ENCODE measurements around the gene GNPDA1. TPM values are rescaled to one million over a fixed set of nuclear protein-coding genes. Genes with fewer than 3 reads are reported as not detected.
"Not testable (repeated sequence)": the region's sequence is repeated elsewhere in the genome, so short reads cannot be mapped to it uniquely, and the experiment has no call there.

Gene GNPDA1
- 10 to 100 TPM; 43.4 to 70.2 (median 60.1) TPM for polyA plus RNA-seq (ENCODE audit: insufficient read length in 4 of 4)

GRCh38 chr5:142012792-142013388 lies at the start of gene GNPDA1:
GNPDA1 (minus strand) TSS chr5:142013027; CDS start chr5:142012035, 992 bp downstream.
- peak in 2 of 4 donors; percentile 54 to 65 for DNase-seq (ENCODE audit: low read depth in 4 of 4, low spot score in 3 of 4)

- no peak for DNase-seq (ENCODE audit: low read depth in 4 of 4, low spot score in 3 of 4)
Observed at GRCh38 chr5:142059304-142059940, 46.6 kb upstream of the GNPDA1 start.

- no peak for DNase-seq (ENCODE audit: low read depth in 4 of 4, low spot score in 3 of 4)
Observed at GRCh38 chr5:142057697-142058056, 44.9 kb upstream of the GNPDA1 start.

DNA sequence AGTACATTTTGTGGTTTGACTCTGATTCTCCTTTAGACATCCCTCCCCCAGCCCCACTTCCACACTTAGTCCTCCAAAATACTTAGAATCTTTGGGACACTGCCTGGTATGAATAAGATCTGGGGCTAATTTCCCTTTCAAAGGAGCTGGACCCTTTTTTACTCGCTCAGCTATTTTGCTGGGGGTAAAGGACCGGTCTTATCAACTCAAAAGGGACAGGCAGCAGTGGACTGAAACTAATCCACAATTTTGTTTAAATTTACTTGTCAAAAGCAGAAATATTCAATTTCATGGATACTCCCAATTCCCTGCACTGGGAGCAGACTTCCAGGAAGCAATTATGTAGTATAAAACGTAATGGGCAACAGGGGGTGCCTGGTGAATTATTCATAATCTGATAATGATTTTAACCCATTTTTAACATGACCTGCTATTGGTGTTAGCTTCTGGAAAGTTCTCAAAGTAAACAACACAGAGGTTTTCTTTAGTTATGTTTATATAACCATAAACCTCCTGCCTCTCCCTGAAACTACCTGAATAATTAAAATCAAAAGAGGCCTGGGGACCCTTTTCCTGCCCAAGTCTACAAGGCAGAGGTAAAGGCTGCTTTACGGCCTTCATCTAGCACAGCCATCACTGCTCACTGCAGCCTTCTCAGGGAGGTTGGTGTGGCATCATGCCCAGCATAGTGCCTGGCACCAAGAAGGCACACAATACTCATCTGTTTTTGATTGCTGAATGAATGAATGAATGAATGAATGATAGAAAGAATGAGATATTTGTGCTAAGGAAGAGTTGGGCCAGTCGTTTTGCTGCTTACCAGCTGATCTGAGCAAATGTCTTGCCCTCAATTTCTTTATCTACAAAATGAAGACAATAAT lies 44.2 kb upstream of the GNPDA1 start:
- no peak for DNase-seq (ENCODE audit: low read depth in 4 of 4, low spot score in 3 of 4)

DNA sequence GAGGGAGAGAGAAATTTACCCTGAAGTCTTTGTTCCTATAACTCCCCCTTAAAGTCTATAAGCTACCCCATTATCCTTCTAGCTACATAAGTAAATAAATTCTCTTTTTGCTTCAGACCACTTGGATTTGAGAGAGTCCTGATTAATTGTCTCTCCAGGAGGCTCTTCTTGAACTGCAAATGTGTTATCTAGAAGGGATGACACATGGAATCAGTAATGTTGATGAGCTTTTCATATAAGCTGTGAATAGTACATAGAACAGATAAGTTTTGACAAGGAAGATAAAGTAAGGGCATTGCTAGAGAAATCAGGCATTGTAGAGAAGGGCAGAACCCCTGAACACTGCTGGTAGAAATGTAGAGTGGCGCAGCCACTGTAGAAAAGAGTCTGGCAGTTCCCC lies 42.5 kb upstream of the GNPDA1 start:
- DNase-seq (ENCODE audit: low read depth in 4 of 4, low spot score in 3 of 4): no peak

GRCh38 chr5:142053426-142054151 lies 40.8 kb upstream of the GNPDA1 start:
- no peak for DNase-seq (ENCODE audit: low read depth in 4 of 4, low spot score in 3 of 4)

DNA sequence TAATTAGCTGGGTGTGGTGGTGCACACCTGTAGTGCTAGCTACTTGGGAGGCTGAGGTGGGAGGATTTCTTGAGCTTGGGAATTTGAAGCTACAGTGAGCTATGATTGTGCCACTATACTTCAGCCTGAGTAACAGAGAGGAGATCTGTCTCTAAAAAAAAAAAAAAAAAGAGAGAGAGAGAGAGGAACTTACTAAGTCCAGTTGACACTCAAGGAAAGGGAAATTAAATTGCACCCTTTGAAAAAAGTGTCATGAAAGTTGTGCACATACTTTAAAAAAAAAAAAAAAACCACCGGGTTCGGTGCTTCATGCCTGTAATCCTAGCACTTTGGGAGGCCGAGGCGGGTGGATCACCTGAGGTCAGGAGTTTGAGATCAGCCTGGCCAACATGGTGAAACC lies 39.2 kb upstream of the GNPDA1 start:
- DNase-seq (ENCODE audit: low read depth in 4 of 4, low spot score in 3 of 4): not testable (repeated sequence)

GRCh38 chr5:142048272-142048671 lies 35.4 kb upstream of the GNPDA1 start:
- no peak for DNase-seq (ENCODE audit: low read depth in 4 of 4, low spot score in 3 of 4)

GRCh38 chr5:142046191-142046590 lies 33.4 kb upstream of the GNPDA1 start:
- DNase-seq (ENCODE audit: low read depth in 4 of 4, low spot score in 3 of 4): no peak

GRCh38 chr5:142040881-142041280 lies 28.1 kb upstream of the GNPDA1 start:
- not testable (repeated sequence) for DNase-seq (ENCODE audit: low read depth in 4 of 4, low spot score in 3 of 4)

DNA sequence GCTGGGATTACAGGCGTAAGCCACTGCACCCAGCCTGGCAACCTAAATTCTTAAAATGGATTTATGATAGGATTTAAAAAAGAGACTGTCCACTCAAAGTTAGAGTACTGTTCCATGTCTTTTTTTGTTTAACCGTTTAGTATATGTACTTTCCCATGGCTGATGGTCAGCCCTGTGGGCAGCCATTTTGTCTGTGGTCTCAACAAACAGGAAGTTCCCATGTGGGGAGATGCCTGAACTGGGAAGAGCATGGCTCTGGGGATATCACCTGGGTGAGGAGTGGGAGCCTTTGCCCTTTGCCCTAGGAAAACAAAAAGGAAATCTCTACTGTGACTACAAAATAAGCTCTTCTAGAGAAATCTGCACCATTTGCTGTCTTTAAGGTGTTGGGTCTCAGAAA lies 27.5 kb upstream of the GNPDA1 start:
- no peak for DNase-seq (ENCODE audit: low read depth in 4 of 4, low spot score in 3 of 4)

- no peak for DNase-seq (ENCODE audit: low read depth in 4 of 4, low spot score in 3 of 4)
Observed at GRCh38 chr5:142038735-142039134, 25.9 kb upstream of the GNPDA1 start.

GRCh38 chr5:142037599-142037998 lies 24.8 kb upstream of the GNPDA1 start:
- DNase-seq (ENCODE audit: low read depth in 4 of 4, low spot score in 3 of 4): not testable (repeated sequence)

DNA sequence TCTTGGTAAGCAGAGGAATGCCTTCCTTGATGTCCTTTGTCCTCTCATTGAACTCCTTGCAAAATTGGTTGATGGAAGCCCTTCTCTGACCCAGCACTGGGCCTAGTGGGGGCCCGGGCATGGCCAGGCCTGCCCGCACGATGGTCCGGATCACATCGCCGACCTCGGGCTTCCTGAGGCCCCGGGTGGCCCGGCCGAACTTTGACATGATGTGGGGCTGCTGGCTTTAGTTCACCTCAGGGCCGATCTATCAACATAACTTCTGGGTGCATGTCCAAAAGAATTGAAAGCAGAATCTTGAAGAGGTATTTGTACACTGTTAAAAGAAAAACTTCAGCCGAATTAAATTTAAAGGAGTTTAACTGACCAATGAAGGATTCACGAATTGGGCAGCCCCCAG lies 24.1 kb upstream of the GNPDA1 start:
- no peak for DNase-seq (ENCODE audit: low read depth in 4 of 4, low spot score in 3 of 4)

GRCh38 chr5:142034994-142035393 lies 22.2 kb upstream of the GNPDA1 start:
- DNase-seq (ENCODE audit: low read depth in 4 of 4, low spot score in 3 of 4): no peak

- not testable (repeated sequence) for DNase-seq (ENCODE audit: low read depth in 4 of 4, low spot score in 3 of 4)
Observed at GRCh38 chr5:142033632-142034567, 21.1 kb upstream of the GNPDA1 start.

DNA sequence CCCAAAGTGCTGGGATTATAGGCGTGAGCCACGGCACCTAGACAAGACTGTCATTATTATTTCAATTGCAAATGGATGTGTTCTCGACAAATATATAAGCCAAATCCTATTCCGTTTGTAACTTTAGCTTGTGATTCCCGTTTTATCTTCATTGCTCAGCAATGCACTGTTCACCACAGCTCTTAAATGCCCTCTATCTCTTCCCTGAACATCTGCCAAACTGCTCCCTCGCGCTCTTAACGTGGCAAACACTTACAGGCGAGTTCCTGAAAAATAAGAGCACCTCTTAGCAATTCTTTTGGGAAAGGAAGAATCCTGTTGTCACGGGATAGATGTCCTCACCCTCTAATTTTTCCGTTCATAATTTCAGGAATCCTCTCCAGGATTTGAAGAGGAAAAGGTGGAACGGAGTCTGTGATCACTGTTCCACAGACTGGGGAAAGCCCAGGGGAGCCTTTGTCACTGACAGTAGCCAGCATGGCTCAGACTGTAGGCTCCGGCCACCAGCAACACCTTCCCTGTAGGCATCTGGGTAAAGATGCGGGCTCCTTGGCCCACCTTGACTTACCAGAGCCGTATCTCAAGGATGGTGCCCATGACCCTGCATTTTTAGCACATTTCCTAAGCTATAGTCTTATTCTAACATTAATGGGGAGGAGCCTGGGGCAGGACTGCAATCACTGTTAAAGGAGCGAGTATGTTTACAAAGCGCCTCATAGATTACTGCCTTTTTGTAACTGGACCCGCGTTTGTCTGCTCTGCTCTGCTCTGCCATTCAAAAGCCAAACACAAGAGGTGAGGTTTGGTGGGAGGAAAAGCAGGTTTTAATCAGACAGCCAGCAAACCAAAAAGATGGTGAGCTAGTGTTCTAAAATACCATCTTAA lies 20.2 kb upstream of the GNPDA1 start:
- no peak for DNase-seq (ENCODE audit: low read depth in 4 of 4, low spot score in 3 of 4)

- DNase-seq (ENCODE audit: low read depth in 4 of 4, low spot score in 3 of 4): no peak
Observed at GRCh38 chr5:142032150-142032549, 19.3 kb upstream of the GNPDA1 start.

DNA sequence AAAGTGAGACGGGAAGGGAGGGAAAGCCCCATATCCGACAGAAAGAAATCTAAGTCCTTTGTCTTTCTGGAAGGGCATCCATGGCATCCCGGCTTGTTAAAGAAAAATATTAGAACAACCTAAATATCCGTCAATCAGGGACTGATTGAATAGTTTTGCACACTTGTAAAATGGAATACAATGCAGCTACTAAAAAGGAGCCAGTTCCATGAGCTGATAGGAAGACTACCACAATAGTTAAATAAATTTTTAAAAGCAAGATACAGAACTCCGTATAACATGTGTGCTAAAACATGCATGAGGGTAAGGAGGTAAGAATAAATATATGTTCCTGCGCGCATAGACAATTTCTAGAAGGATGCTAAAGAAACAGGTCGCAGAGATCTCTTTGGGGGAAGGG lies 12.8 kb upstream of the GNPDA1 start:
- no peak for DNase-seq (ENCODE audit: low read depth in 4 of 4, low spot score in 3 of 4)
